BJ (cell line): ENCODE data around the gene C7orf57. TPM values are rescaled to one million over a fixed set of nuclear protein-coding genes. Genes with fewer than 3 reads are reported as not detected.
"Not testable (repeated sequence)": the region's sequence is repeated elsewhere in the genome, so short reads cannot be mapped to it uniquely, and the experiment has no call there.

Experiments used
- CTCF ChIA-PET: fragments of 350-600 bp; formaldehyde crosslinking; extraction: SDS; loops from one replicate; lab custom pipeline; 2021; ENCODE audit warnings: antibody characterized with exemption, inconsistent platforms; lab: Yijun Ruan, JAX
- POLR2A ChIA-PET: fragments of 300-600 bp; sonication (Branson Sonifier 250); formaldehyde crosslinking; extraction: SDS; loops from one replicate; lab custom pipeline; 2021; ENCODE audit warnings: antibody characterized with exemption; lab: Charles Lee
- DNase-seq: peaks from one replicate; pipeline ENCODE4 v3.0.0-alpha.2; 2011; ENCODE audit warnings: low read depth
- H3K27me3 ChIP-seq: 2 replicates; pipeline ENCODE4 v1.6.0; 2011; ENCODE audit warnings: low read length; ENCODE audit not compliant: control insufficient read depth, insufficient read depth
- H3K36me3 ChIP-seq: 2 replicates; pipeline ENCODE4 v1.5.1; 2011; ENCODE audit warnings: low read length; ENCODE audit not compliant: control insufficient read depth, insufficient read depth
- H3K4me3 ChIP-seq: 2 replicates; pipeline ENCODE4 v1.5.1; 2011; ENCODE audit warnings: low read depth, mild to moderate bottlenecking, control low read depth, low read length
- CTCF ChIP-seq: IDR thresholded peaks from 2 replicates; pipeline ENCODE4 v1.5.1; 2011; ENCODE audit warnings: low read depth, mild to moderate bottlenecking, control low read depth, inconsistent platforms, low read length, moderate library complexity; ENCODE audit not compliant: insufficient read depth
- polyA plus RNA-seq: library from polyadenylated mRNA; depleted of rRNA; stranded (reverse); fragments of >200 nt; gene quantifications from 2 replicates; pipeline ENCODE4 v1.2.3, GENCODE V29; 2011

Gene C7orf57
- polyA plus RNA-seq, 1 experiment, result 0.07 TPM

GRCh38 chr7:48078470-48078869, 43.1 kb downstream of the C7orf57 start:
- H3K36me3 ChIP-seq, result no peaks in the 10 kb centered on the region
- no peaks in the 10 kb centered on the region for H3K27me3 ChIP-seq
- ChIA-PET POLR2A (no interaction called here), CTCF (interaction anchor here (0.7 to 1.0 kb wide), 2 partner anchors 10 kb away, joined by 3 to 5 read pairs; no protein-coding TSS in a partner anchor)
- H3K4me3 ChIP-seq, result no peak overlapping the region
- no peak for DNase-seq
- no peak for TF ChIP-seq CTCF

GRCh38 chr7:48082378-48082777, 47.0 kb downstream of the C7orf57 start:
- H3K27me3 ChIP-seq, DNase-seq, POLR2A ChIA-PET, H3K4me3 ChIP-seq, H3K36me3 ChIP-seq: not testable (repeated sequence)
- CTCF ChIA-PET, result interaction anchor here (0.7 to 1.5 kb wide), 2 partner anchors 23 to 27 kb away, joined by 3 to 4 read pairs; no protein-coding TSS in a partner anchor

DNA sequence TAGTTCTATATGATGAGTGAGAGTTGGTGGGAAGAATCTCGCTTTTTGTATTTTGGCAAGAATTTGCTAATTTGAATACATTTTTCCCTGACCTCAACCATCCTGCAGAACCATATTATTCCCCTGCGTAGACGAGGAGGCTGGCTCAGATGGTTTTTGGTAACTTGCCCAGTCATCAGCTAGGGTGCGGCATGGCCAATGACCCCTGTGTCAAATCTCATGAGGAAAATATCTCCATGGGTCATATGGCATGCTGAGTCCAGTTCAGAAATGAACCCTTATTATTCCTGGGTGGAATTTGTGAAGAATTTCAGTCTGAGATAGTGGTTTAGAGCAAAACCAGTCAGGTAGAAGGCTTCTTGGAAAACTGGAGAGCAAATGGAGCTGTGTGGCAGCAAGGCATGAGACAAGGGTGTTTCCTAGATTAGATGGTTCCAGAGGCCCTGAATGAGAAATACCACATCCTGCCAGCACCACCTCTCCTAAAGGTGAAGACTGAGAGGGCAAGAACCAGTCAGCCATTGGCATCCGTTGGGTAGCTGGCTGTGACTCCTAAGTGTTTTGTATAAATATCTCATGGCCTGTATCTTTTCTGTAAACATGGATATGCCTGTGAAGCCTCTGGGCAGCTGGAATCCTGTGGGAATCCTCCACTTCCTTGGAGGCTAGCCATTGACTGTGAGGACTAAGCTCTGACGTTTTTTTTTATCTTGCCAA, 47.9 kb downstream of the C7orf57 start:
- CTCF ChIA-PET, result interaction anchor here (1.5 kb wide), 1 partner anchor 26 kb away, joined by 4 read pairs; no protein-coding TSS in a partner anchor

DNA sequence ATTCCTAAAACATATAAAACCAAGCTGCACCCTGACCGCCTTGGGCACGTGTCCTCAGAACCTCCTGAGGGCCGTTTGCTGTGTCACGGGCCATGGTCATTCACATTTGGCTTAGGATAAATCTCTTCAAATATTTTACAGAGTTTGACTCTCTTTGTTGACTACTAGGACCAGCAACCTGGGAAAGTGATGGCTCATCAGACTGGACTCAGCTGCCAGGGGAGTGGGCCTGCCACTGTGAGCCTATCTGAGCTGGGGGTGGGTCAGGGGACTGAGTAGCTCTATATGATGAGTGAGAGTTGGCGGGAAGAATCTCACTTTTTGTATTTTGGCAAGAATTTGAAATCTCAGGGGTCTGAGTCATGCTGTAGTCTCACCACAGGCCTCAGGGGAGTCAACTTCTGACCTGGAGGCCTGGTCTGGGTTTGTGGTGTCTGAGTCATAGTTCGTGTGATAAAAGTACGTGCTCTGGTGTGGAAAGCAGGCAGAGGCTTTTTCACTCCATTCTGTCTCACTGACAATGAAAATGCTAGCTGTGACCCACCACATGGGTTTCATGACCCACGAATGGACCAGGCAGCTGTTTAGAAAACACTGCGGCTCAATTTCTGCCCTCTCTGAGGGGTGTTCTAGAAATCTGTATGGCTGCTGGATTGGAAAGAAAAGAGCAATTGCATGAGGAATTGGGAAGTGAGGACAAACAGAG, 49.5 kb downstream of the C7orf57 start:
- H3K27me3 ChIP-seq, result no peaks in the 10 kb centered on the region
- no peak for TF ChIP-seq CTCF
- ChIA-PET CTCF (interaction anchor here (1.0 to 1.4 kb wide), 5 partner anchors 25 to 139 kb away, joined by 3 to 5 read pairs (median 3); partner anchors contain the start of gene C7orf57), POLR2A (no interaction called here)
- H3K36me3 ChIP-seq, result no peaks in the 10 kb centered on the region
- no peak overlapping the region for H3K4me3 ChIP-seq
- DNase-seq, result peak; percentile 95

More for the DNA sequence above, 47.9 kb downstream of the C7orf57 start:
- Histone ChIP-seq H3K27me3 (no peaks in the 10 kb centered on the region), H3K4me3 (no peak overlapping the region), H3K36me3 (no peaks in the 10 kb centered on the region)
- DNase-seq, result no peak
- TF ChIP-seq CTCF, result no peak
- POLR2A ChIA-PET, result no interaction called here

DNA sequence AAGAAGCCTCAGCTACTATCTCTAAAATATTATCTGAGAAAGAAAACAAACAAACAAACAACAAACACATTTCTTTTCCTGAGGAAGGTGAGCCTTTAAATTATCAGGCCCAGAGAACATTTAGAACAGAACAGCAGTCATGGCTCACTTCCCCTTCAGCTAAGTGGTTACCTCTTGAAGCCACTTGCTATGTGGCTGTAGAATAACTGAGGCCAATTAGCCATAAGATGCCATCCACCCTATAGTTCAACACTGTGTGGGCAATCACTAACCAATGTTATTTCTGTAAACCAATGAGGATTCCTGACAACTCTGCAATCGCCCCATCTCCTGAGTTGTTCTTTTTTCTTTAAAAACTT, 50.1 kb downstream of the C7orf57 start:
- no peak overlapping the region for H3K4me3 ChIP-seq
- H3K36me3 ChIP-seq, result no peaks in the 10 kb centered on the region
- POLR2A ChIA-PET, result no interaction called here
- H3K27me3 ChIP-seq, result no peaks in the 10 kb centered on the region
- DNase-seq, result no peak
- CTCF ChIA-PET, result interaction anchor here (0.7 to 1.4 kb wide), 6 partner anchors 25 to 140 kb away, joined by 3 to 5 read pairs (median 3); partner anchors contain the start of gene C7orf57
- no peak for TF ChIP-seq CTCF
